Epithelial cell of esophagus (primary cell): ENCODE results near the gene PYY.

Source experiments
- DNase-seq: peaks from one replicate; pipeline ENCODE4 v3.0.0; 2010; ENCODE audit warnings: low read depth
- H3K4me3 ChIP-seq: 2 replicates; pipeline ENCODE4 v1.5.1; 2011; ENCODE audit warnings: mild to moderate bottlenecking, low read length, control low read depth
- TF ChIP-seq, protein P1 (sequence below): IDR thresholded peaks from 2 replicates; pipeline ENCODE4 v1.5.1; 2011; ENCODE audit warnings: low read depth, mild to moderate bottlenecking, low read length, control low read depth, inconsistent platforms; ENCODE audit not compliant: insufficient read depth; ENCODE audit errors: missing control alignments

PYY gene

GRCh38 chr17:43995150-43995471 is 41.4 kb upstream of the PYY start:
- no peak overlapping the region for H3K4me3 ChIP-seq
- TF ChIP-seq, protein P1, sequence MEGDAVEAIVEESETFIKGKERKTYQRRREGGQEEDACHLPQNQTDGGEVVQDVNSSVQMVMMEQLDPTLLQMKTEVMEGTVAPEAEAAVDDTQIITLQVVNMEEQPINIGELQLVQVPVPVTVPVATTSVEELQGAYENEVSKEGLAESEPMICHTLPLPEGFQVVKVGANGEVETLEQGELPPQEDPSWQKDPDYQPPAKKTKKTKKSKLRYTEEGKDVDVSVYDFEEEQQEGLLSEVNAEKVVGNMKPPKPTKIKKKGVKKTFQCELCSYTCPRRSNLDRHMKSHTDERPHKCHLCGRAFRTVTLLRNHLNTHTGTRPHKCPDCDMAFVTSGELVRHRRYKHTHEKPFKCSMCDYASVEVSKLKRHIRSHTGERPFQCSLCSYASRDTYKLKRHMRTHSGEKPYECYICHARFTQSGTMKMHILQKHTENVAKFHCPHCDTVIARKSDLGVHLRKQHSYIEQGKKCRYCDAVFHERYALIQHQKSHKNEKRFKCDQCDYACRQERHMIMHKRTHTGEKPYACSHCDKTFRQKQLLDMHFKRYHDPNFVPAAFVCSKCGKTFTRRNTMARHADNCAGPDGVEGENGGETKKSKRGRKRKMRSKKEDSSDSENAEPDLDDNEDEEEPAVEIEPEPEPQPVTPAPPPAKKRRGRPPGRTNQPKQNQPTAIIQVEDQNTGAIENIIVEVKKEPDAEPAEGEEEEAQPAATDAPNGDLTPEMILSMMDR = no peak

GRCh38 chr17:43994272-43995149 is 40.8 kb upstream of the PYY start:
- DNase-seq = peak; percentile 50
- H3K4me3 ChIP-seq = peak overlapping the region; percentile 40
- TF ChIP-seq, protein P1 = peak; percentile 78

More at GRCh38 chr17:43995150-43995471, 41.4 kb upstream of the PYY start:
- DNase-seq = no peak

- TF ChIP-seq, protein P1 = no peak
- no peak overlapping the region for H3K4me3 ChIP-seq
- no peak for DNase-seq
These were observed 38.9 kb upstream of the PYY start for GRCh38 chr17:43992641-43993040.

- no peak overlapping the region for H3K4me3 ChIP-seq
- DNase-seq = no peak
- TF ChIP-seq, protein P1 = no peak
These were observed 34.6 kb upstream of the PYY start for GRCh38 chr17:43988301-43988700.

DNA sequence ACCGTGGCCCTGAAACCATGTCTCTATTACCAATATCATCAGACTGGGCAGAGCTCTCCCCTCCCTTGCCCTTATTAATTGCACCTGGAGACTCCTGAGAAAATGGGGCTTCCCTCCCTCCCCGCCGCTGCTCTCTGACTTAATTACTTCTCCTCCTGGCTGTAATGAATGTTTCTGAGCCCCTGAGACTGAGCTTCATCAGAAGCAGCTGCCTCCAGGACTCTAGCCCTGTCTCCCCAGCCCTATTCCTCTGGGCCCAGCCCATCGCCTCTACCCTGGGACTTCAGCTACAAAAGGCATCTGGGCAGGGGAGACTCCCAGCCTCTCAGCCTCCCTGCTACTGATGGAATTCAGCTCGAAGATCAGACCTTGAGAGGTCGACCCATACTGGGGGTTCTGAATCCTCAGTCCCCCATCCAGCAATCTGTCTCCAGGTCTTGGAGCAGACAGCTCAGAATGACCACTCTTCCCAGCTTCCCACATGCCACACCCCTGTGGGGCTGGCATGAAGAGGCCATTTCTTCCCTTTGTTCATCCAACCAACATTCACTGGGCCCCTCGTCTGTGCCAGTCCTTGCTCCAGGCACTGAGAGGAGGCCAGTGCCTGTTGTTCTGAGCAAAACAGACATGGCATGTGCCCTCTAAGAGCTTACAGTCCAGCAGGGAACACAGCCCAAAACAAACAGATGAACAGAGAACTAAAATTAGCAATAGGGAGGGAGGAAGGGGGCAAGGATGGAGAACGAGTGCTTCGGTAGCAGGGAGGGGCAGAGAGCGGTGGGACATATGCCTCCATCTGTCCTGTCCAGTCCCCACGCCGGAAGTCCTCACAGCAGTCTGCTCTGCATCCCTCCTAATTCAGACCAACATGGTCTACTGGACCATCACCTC is 33.6 kb upstream of the PYY start:
- TF ChIP-seq, protein P1 = no peak
- H3K4me3 ChIP-seq = no peak overlapping the region
- no peak for DNase-seq

DNA sequence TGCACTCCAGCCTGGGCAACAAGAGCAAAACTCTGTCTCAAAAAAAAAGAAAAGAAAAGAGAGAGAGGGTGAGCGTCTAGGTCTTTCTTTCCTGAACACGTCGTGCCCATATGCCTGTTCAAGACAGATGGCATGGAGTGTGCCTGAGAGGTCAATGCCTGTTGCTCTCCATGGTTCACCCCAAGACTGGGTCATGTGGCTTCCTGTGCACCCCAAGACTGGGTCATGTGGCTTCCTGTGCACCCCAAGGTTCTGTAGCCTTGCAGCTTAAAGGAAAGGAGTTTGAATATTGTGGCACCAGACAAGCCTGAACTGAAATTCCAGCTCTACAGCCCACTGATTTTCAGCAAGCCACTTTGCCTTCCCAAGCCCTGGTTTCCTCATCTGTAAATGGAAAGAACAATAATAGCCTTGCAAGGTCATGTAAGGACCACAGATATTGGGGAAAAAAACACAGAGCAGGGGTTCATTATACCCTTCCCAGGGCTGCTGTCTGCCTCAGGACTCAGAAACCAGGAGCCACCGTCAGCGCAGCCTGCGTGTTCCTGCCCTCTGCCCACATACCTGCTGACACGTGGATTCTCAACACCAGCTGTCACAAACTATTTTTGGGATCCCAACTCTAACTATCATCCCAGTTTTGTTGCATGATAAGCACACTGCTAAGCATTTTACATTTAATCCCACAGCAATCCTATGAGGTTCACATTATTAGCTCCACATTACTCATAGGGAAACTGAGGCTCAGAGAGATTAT is 32.7 kb upstream of the PYY start:
- H3K4me3 ChIP-seq = no peak overlapping the region
- TF ChIP-seq, protein P1 = no peak
- no peak for DNase-seq
